NCI-H146 treated with DMSO at 0.1 percent for 48 hours (cell line): Measurements from ENCODE around the gene RBM26.
"Not testable (repeated sequence)": the region's sequence is repeated elsewhere in the genome, so short reads cannot be mapped to it uniquely, and the experiment has no call there.

ENCODE experiments used
- DNase-seq: peaks from one replicate; lab custom pipeline; 2025; ENCODE audit not compliant: unreplicated experiment; lab: John Stamatoyannopoulos, UW

The RBM26 gene

GRCh38 chr13:79387853-79388252 lies 18.2 kb downstream of the RBM26 start:
- no peak for DNase-seq

- DNase-seq, result no peak
Measured at GRCh38 chr13:79386125-79386826, 19.8 kb downstream of the RBM26 start.

- no peak for DNase-seq
Measured at GRCh38 chr13:79385694-79386093, 20.4 kb downstream of the RBM26 start.

- no peak for DNase-seq
Measured at GRCh38 chr13:79384022-79384610, 21.9 kb downstream of the RBM26 start.

- DNase-seq, result peak; percentile 10
Measured at GRCh38 chr13:79382545-79383275, 23.3 kb downstream of the RBM26 start.

GRCh38 chr13:79380997-79381396 lies 25.1 kb downstream of the RBM26 start:
- no peak for DNase-seq

GRCh38 chr13:79379274-79379673 lies 26.8 kb downstream of the RBM26 start:
- no peak for DNase-seq

- no peak for DNase-seq
Measured at GRCh38 chr13:79376843-79377242, 29.2 kb downstream of the RBM26 start.

GRCh38 chr13:79374578-79374977 lies 31.5 kb downstream of the RBM26 start:
- DNase-seq, result no peak

GRCh38 chr13:79373916-79374315 lies 32.1 kb downstream of the RBM26 start:
- DNase-seq, result no peak

- no peak for DNase-seq
Measured at GRCh38 chr13:79369226-79369625, 36.8 kb downstream of the RBM26 start.

GRCh38 chr13:79365981-79366380 lies 40.1 kb downstream of the RBM26 start:
- no peak for DNase-seq

GRCh38 chr13:79361299-79361698 lies 44.8 kb downstream of the RBM26 start:
- DNase-seq, result no peak

- no peak for DNase-seq
Measured at GRCh38 chr13:79360095-79360494, 46.0 kb downstream of the RBM26 start.

GRCh38 chr13:79359064-79359463 lies 47.0 kb downstream of the RBM26 start:
- no peak for DNase-seq

GRCh38 chr13:79354285-79354684 lies 51.8 kb downstream of the RBM26 start:
- DNase-seq, result no peak

- DNase-seq, result no peak
Measured at GRCh38 chr13:79353693-79354092, 52.4 kb downstream of the RBM26 start.

GRCh38 chr13:79352107-79352506 lies 53.9 kb downstream of the RBM26 start:
- no peak for DNase-seq

GRCh38 chr13:79349608-79350007 lies 56.4 kb downstream of the RBM26 start:
- DNase-seq, result not testable (repeated sequence)

- DNase-seq, result no peak
Measured at GRCh38 chr13:79349011-79349410, 57.0 kb downstream of the RBM26 start.

- DNase-seq, result no peak
Measured at GRCh38 chr13:79346300-79346914, 59.6 kb downstream of the RBM26 start.

- DNase-seq, result no peak
Measured at GRCh38 chr13:79341202-79341601, 64.9 kb downstream of the RBM26 start.
